Esophagus (tissue), 2 donors: Measurements from ENCODE around the gene HBE1. TPM values are rescaled to one million over a fixed set of nuclear protein-coding genes. Genes with fewer than 3 reads are reported as not detected.

Experiments used
- H3K27ac ChIP-seq, 2 donors: one replicate each; pipeline ENCODE4 v1.5.1; 2013; ENCODE audit warnings: low read depth in 2 of 2, mild to moderate bottlenecking in 2 of 2, inconsistent platforms in 1 of 2, low read length in 1 of 2, moderate library complexity in 1 of 2
- H3K27me3 ChIP-seq, 2 donors: one replicate each; pipeline ENCODE4 v1.6.1; 2013; ENCODE audit warnings: low read length in 2 of 2, control low read depth in 1 of 2, mild to moderate bottlenecking in 1 of 2; ENCODE audit not compliant: insufficient read depth in 2 of 2, control insufficient read depth in 1 of 2
- H3K36me3 ChIP-seq, 2 donors: one replicate each; pipeline ENCODE4 v1.6.1; 2013; ENCODE audit warnings: low read length in 1 of 2; ENCODE audit not compliant: control insufficient read depth in 2 of 2, insufficient read depth in 2 of 2
- H3K4me1 ChIP-seq, 2 donors: one replicate each; pipeline ENCODE4 v1.6.1; 2013; ENCODE audit warnings: low read length in 1 of 2; ENCODE audit not compliant: control insufficient read depth in 2 of 2, insufficient read depth in 2 of 2
- H3K4me3 ChIP-seq, 2 donors: one replicate each; pipeline ENCODE4 v1.5.1; 2013; ENCODE audit warnings: low read length in 2 of 2, mild to moderate bottlenecking in 2 of 2, low read depth in 1 of 2, moderate library complexity in 1 of 2
- H3K9me3 ChIP-seq, 2 donors: one replicate each; pipeline ENCODE4 v1.6.1; 2013; ENCODE audit warnings: mild to moderate bottlenecking in 2 of 2, low read depth in 1 of 2, low read length in 1 of 2, moderate library complexity in 1 of 2; ENCODE audit not compliant: control insufficient read depth in 2 of 2, insufficient read depth in 1 of 2
- WGBS, 2 donors: extraction: QIAGEN DNeasy Blood & Tissue Kit; methylation state at CpG; one replicate each; pipeline ENCODE4 v1.1.7; 2013; 5-methylcytosine and 5-hydroxymethylcytosine counted together
- polyA plus RNA-seq, 2 donors: library from polyadenylated mRNA; stranded (reverse); fragments of 200-250 nt; gene quantifications; one replicate each; pipeline ENCODE4 v1.2.3, GENCODE V29; 2013
- donor health status: healthy with polysubstance abuse.
- donor health status: Bipolar disorder and iron deficiency.

Gene HBE1
- polyA plus RNA-seq, 2 donors: not detected

DNA sequence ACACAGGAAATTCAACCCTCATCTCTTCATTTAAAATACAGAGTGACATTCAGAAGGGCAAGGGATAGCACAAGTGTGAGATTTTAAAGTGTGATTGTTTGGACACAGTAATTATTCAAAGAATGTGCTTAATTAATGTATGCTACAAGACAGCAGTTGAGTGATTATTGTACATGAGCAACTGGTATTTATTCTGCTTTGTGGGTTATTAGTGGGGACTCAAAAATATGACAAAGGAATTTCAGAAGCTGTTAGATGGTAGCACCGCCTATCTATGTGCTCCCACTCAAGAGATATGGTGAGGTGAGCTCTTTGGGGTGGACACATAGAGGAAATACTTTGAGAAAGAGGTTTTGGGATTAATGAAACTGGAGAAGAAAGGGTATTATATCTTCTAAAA lies 29.7 kb downstream of the HBE1 start:
- no peaks in the 10 kb centered on the region for H3K4me1 ChIP-seq
- no peaks in the 10 kb centered on the region for H3K27me3 ChIP-seq
- H3K4me3 ChIP-seq: no peak overlapping the region
- H3K27ac ChIP-seq: no peak overlapping the region
- WGBS, 2 donors: 74 to 85% methylated on average over 1 of the region's 1 CpG
- H3K9me3 ChIP-seq: no peaks in the 10 kb centered on the region
- H3K36me3 ChIP-seq: no peaks in the 10 kb centered on the region

DNA sequence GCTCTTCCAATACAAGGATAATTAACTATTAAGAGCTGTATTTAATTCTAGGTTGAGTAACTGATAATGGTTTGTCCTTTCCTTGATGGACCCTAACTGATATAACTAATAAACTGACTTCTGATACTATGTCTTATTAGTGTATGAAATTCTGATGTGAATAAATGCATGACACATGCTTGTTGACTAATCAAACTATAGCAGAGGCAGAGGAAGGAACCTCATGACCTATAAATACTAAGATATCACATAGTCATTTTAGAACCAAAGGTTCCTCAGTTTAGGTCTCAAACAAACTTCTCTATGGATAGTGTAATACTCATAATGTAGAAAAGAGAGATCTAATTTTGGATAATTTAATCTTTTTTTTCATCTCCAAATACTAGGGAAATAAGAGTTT lies 30.7 kb downstream of the HBE1 start:
- H3K4me3 ChIP-seq: no peak overlapping the region

DNA sequence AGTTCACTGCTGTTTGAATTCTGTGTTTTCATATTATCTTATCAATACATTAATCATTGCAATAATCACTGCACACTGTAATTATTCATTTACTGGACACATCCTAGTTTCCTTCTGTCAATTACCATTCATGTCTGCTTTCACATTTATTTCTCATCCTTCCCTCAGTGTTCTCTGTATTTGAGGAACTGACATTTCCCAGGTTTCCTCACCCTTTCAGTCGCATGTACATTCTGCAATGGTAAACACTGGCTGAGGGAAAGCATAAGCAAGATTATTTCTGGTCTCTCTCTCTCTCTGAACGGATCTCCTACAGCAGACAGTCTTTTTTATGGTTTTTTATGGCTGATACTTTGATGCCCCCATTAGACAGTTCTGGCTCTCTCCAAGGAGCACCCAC lies 31.3 kb downstream of the HBE1 start:
- H3K27me3 ChIP-seq: no peaks in the 10 kb centered on the region
- H3K4me1 ChIP-seq: no peaks in the 10 kb centered on the region
- H3K27ac ChIP-seq: no peak overlapping the region
- no peak overlapping the region for H3K4me3 ChIP-seq
- H3K9me3 ChIP-seq: no peaks in the 10 kb centered on the region
- 42 to 43% methylated on average over 2 of the region's 2 CpGs for WGBS, 2 donors
- no peaks in the 10 kb centered on the region for H3K36me3 ChIP-seq

More for the DNA sequence above, 30.7 kb downstream of the HBE1 start:
- H3K27ac ChIP-seq: no peak overlapping the region
- no peaks in the 10 kb centered on the region for H3K36me3 ChIP-seq
- no peaks in the 10 kb centered on the region for H3K4me1 ChIP-seq
- H3K27me3 ChIP-seq: no peaks in the 10 kb centered on the region
- H3K9me3 ChIP-seq: no peaks in the 10 kb centered on the region

DNA sequence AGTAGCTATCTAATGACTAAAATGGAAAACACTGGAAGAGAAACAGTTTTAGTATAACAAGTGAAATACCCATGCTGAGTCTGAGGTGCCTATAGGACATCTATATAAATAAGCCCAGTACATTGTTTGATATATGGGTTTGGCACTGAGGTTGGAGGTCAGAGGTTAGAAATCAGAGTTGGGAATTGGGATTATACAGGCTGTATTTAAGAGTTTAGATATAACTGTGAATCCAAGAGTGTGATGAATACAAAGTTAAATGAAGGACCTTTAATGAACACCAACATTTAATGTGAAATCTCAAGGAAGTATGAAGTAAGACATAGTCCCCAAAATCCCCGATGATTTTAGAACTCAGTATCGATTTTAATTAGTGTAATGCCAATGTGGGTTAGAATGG lies 32.3 kb downstream of the HBE1 start:
- no peaks in the 10 kb centered on the region for H3K36me3 ChIP-seq
- H3K27ac ChIP-seq: no peak overlapping the region
- WGBS, 2 donors: 51 to 92% methylated on average over 2 of the region's 2 CpGs

DNA sequence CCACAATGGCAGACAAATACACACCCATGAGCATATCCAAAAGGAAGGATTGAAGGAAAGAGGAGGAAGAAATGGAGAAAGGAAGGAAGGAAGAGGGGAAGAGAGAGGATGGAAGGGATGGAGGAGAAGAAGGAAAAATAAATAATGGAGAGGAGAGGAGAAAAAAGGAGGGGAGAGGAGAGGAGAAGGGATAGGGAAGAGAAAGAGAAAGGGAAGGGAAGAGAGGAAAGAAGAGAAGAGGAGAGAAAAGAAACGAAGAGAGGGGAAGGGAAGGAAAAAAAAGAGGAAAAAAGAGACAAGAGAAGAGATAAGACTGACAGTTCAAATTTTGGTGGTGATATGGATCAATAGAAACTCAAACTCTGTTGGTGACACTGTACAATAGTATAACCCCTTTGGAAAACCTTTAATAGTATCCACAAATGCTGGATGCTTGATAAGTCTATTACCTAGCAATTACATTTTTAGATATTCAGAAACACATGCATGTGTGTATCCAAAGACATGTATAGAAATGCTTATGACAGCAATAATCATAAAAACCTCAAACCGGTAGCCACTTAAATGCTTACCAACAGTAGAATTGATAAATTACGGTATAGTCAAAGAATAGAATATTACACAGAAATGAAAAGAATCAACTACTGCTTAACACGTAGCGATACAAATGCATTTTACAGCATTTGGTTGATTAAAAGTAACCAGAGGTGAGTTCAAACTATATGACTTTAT lies 34.2 kb downstream of the HBE1 start:
- no peaks in the 10 kb centered on the region for H3K27me3 ChIP-seq
- no peaks in the 10 kb centered on the region for H3K36me3 ChIP-seq
- H3K27ac ChIP-seq: no peak overlapping the region
- H3K4me1 ChIP-seq: no peaks in the 10 kb centered on the region
- 85 to 87% methylated on average over 5 of the region's 5 CpGs for WGBS, 2 donors
- no peak overlapping the region for H3K4me3 ChIP-seq
- H3K9me3 ChIP-seq: peaks cover 0 to 2% of the 10 kb centered on the region in 2 donors

More for the DNA sequence above, 32.3 kb downstream of the HBE1 start:
- H3K4me3 ChIP-seq: no peak overlapping the region
- H3K9me3 ChIP-seq: peaks cover 0 to 2% of the 10 kb centered on the region in 2 donors
- H3K4me1 ChIP-seq: no peaks in the 10 kb centered on the region
- H3K27me3 ChIP-seq: no peaks in the 10 kb centered on the region

DNA sequence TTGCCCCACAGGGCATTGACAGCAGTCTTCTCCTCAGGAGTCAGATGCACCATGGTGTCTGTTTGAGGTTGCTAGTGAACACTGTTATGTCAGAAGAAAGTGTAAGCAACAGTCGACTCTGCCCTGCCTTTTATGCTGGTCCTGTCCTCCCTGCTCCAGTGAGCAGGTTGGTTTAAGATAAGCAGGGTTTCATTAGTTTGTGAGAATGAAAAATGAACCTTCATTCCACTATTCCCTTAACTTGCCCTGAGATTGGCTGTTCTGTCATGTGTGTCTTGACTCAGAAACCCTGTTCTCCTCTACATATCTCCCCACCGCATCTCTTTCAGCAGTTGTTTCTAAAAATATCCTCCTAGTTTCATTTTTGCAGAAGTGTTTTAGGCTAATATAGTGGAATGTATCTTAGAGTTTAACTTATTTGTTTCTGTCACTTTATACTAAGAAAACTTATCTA lies 35.3 kb downstream of the HBE1 start, which contains the start of gene HBD:
Gene HBD, minus strand, starts transcription at position 103 of the 454 bp plus-strand sequence. Its CDS starts 50 bp downstream, at position 53.
- WGBS, 2 donors: 35 to 43% methylated on average over 2 of the region's 2 CpGs

DNA sequence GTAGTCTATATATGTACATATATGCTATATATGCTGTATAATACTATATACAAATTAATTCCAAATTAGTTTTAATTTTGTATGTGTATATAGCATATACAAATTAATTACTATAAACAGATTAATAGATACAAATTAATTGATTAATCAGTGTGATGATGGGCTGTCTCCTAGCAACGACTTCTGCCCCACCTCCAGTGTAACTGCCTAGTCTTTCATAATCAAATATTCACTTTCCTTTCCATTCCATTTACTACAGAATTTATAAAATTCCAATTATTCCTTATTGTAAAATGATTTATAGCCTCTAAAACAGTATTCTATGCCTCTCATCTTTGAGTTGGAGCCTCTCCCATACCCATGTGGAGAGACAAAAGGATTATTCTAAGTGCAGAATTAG lies 36.4 kb downstream of the HBE1 start:
- Histone ChIP-seq H3K4me3 (no peak overlapping the region), H3K4me1 (no peaks in the 10 kb centered on the region)
- WGBS, 2 donors: 60 to 69% methylated on average over 1 of the region's 1 CpG

More for the DNA sequence above, 35.3 kb downstream of the HBE1 start, which contains the start of gene HBD:
- Histone ChIP-seq H3K4me3 (no peak within 1 kb of the TSS), H3K27ac (no peak within 1 kb of the TSS), H3K4me1 (no peaks in the 10 kb centered on the region), H3K9me3 (peaks cover 0 to 2% of the 10 kb centered on the region in 2 donors), H3K36me3 (no peaks in the 10 kb centered on the region), H3K27me3 (no peaks in the 10 kb centered on the region)

DNA sequence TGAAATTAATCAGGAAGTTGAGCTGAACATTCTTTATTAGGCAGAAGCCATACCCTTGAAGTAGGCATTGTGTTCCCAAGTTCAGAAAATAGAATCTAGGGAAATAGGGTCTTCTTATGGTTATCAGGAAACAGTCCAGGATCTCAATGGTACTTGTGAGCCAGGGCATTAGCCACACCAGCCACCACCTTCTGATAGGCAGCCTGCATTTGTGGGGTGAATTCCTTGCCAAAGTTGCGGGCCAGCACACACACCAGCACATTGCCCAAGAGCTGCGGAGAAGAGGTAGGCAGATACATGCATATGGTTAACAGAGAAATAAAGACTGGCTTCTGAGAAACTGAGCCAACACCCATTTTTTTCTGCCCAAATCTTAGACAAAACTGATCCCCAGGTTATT lies 36.9 kb downstream of the HBE1 start:
- no peak overlapping the region for H3K27ac ChIP-seq
- H3K36me3 ChIP-seq: no peaks in the 10 kb centered on the region
- no peak overlapping the region for H3K4me3 ChIP-seq
- H3K9me3 ChIP-seq: peaks cover 0 to 2% of the 10 kb centered on the region in 2 donors
- H3K4me1 ChIP-seq: no peaks in the 10 kb centered on the region
- no peaks in the 10 kb centered on the region for H3K27me3 ChIP-seq
- WGBS, 2 donors: 98 to 100% methylated on average over 2 of the region's 2 CpGs

More for the DNA sequence above, 36.4 kb downstream of the HBE1 start:
- Histone ChIP-seq H3K27ac (no peak overlapping the region), H3K36me3 (no peaks in the 10 kb centered on the region), H3K27me3 (no peaks in the 10 kb centered on the region), H3K9me3 (peaks cover 0 to 2% of the 10 kb centered on the region in 2 donors)

DNA sequence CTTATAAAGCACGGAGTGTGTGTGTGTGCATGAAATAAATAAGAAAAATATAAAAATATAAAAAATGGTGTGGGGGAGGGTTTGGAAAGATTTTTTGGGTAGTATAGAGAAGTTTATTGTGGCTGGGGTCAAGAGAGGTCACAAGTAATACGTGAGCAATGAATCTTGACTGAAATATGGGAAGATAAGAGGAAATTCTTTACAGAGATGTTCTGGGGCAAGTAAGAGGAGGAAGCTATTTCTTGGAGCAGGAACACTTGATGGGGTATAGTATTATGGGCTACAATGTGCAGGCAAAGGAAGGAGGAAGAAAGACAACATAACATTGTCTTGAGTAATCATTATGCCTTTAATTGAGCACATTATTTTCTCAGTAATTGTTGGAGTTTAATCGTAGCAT lies 37.6 kb downstream of the HBE1 start:
- Histone ChIP-seq H3K4me3 (no peak overlapping the region), H3K27ac (no peak overlapping the region), H3K9me3 (peaks cover 0 to 2% of the 10 kb centered on the region in 2 donors), H3K27me3 (no peaks in the 10 kb centered on the region), H3K36me3 (no peaks in the 10 kb centered on the region), H3K4me1 (no peaks in the 10 kb centered on the region)
- WGBS, 2 donors: 64 to 73% methylated on average over 3 of the region's 3 CpGs

DNA sequence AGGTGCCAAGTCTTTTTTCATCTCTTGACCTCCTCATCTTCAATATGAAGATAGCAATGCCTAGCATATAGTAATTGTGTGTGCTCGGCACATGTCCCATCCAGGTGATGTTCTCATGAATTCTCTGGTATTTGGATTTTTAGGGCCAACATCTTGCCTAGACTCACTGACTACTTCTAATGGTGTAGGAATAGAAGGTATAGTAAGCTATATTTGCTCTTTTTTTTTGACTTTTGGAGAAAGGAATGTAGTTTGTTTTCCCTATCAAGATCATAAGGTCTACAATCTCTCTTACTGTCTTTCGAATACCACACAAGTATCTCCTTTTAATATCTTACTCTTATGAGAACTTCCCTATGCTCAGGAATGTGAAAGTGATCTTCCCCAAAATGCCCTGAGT lies 38.6 kb downstream of the HBE1 start:
- H3K4me3 ChIP-seq: no peak overlapping the region
- 83 to 95% methylated on average over 2 of the region's 2 CpGs for WGBS, 2 donors
- no peak overlapping the region for H3K27ac ChIP-seq
- H3K4me1 ChIP-seq: no peaks in the 10 kb centered on the region
- peaks cover 0 to 9% of the 10 kb centered on the region in 2 donors for H3K9me3 ChIP-seq
- H3K36me3 ChIP-seq: no peaks in the 10 kb centered on the region
- no peaks in the 10 kb centered on the region for H3K27me3 ChIP-seq
